ENCODE data around the gene GABRP.
"Not testable (repeated sequence)": the region's sequence is repeated elsewhere in the genome, so short reads cannot be mapped to it uniquely, and the experiment has no call there.

GABRP gene

DNA sequence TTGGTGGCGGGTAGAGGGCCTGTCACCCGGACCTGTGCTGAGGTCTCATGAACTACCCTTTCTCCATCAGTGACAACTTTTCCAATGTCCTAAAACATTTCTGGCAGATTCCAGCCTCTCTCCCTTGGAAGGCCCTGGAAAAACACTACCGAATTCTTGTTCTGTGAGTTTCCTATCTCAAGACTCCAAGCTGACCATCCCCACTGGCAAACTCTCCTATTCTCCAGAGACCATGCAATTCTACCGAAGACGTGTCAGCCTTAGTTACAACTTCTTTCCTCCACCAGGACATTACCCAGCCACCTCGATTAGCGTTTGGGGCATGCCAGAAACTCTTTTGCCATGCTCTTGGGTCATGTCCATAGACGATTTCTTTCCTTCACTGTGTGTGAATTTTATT lies 26.8 kb upstream of the GABRP start:
- no peak for DNase-seq

DNA sequence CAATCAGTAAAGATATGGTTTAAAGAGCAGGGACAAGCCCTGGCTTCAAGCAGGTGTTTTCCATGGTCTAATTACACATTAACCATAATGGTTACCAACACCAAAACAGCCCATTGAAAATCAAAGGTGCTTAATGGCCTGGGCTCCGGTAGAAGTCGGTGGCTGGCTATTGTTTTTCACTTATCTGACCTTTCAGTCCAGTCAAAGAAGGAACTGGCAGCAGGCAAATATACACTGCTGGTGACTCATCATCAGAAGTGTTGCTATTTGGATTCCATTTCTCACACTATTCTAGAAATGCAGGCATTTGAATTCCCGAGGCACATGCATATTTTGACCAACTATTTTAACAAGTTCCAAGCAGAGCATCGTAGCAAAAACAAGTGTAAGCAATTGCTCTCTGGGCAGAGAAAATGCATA lies 26.3 kb upstream of the GABRP start:
- DNase-seq, result no peak

DNA sequence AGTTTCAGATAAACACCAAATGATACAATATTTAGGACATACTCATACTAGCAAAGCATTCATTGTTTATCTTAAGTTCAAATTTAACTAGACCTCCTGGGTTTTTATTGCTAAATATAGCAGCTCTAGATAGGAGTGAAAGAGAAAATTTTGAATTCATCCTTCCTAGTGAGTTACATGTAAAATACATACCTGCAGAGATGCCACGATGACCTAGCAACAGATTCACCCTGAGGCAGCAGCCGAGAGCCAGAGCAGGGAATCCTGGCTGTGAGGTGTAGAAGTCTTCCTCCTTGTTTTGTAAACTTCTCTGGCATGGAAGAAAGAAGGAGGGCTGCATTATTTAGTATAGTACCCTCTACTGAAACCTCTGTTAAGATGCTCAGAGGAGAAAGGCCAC lies 25.9 kb upstream of the GABRP start:
- DNase-seq, result no peak

DNA sequence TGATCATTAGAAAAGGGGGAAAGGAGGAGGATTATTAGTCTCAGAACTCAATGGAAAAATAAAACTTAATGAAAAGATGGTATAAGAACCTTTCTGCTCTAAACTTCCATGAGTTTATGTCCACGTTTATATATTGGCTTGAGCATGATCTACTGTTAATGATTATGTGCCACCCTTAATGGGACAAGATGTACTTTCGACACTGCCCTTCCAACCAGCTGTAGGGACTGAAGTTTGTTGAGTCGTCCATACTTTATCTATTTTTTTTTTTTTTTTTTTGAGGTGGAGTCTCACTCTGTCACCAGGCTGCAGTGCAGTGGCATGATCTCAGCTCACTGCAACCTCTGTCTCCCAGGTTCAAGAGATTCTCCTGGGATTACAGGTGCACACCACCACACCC lies 25.0 kb upstream of the GABRP start:
- DNase-seq, result no peak

DNA sequence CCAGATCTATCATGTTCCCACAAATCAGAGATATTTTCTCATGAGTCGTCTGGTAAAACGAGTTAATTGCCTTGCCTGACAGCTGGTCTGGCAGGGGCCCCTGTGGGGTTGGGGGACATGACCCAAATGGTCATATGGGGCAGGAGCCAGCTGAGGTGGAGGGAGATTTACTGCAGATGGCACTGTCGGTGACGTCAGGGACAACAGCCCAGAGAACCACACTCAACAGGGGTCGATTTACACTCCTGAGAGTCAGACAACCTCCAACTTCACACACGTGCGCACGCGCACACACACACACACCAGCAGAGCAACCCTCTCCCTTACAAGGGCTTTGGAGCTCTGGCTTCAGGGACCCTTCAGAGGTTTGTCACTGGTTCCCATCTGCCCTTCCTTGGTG lies 23.4 kb upstream of the GABRP start:
- no peak for DNase-seq

DNA sequence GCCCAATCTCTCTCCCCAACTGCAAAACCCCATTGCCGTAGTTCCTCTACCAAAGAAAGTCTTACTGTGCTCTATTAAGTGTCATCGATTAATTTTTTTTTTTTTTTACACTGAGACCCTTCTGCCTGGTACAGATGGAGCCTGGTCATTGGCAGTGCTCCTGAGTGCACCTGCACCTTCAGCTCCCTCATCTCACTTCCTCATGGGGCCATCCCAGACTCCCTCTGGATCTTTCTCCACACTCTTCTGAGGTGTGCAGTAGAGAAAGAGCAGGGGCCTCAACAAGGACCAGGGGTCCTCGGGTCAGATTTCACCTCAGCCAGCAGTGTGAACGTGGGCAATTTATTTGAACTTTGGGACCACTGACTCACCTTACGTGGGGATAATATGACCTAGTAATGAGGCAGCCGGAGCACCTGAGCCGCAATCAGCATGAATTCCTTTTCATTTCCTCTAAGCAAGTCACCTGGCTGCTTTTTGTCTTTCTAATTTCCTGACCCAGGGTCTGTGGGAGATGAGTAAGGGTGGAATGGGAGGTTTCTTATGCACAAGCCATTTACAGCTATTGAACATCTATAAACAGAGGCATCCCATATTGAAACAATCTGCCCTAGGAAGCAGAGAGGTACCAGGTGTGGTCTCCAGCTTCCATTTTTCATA lies 22.3 kb upstream of the GABRP start:
- DNase-seq, result no peak

DNA sequence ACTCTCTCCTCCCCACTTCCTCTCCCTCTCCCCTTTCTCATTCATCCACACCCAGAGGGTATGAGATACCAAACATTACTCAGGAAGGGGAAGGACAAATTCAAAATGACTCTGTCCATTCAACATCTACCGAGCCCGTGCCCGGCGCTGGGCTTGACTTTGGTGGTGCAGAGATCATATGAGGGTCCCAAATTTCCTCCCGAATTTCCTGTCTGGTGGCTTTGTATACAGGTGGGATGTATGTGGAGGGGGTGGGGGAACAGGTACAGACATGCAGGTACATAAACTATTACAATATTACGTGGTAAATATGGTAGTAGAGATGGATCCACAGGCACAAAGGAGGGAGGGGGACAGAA lies 21.8 kb upstream of the GABRP start:
- DNase-seq, result no peak

DNA sequence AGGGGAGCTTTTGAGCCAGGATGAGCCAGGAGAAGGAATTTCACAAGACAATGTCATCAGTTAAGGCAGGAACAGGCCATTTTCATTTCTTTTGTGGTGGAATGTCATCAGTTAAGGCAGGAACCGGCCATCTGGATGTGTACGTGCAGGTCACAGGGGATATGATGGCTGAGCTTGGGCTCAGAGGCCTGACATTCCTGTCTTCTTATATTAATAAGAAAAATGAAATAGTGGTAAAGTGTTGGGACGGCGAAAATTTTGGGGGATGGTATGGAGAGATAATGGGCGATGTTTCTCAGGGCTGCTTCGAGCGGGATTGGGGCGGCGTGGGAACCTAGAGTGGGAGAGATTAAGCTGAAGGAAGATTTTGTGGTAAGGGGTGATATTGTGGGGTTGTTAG lies 21.2 kb upstream of the GABRP start:
- DNase-seq, result not testable (repeated sequence)

DNA sequence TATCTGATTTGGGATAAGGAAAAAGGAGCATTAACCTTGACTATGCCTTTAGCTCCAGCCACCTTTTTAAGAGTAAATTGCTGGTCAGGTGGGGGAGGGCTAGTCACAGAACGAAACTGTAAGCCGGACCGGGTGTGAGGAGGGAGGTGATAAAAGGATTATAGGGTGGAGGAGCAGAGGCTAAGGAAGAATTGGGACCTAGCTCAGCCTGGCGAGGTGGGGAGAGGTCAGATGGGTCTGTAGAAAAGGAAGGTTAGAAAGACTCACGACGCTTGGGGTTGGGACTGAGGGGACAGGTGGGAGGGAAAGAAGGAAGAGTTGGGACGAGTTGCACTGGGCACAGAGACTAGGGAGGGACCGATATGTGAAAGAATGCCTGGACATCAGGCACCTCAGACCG lies 17.7 kb upstream of the GABRP start:
- DNase-seq, result not testable (repeated sequence)

DNA sequence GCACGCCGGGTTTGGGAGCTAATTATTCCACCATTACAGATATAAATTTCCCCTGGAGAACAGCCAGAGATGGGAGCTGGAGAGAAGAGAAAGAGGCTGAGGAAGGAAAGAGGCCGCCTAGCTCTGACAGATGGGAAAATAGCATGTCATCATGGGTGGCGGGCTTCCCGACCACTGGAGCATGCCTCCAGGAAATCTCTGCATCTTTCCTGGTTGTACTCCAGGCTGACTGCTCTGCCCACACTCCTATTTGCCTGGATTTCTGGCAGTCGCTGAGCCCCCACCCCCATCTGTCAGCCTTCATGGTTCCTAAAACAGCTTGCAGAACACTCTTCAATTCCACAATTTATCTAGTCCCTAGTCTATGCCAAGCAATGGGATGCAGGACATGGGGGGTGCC lies 14.3 kb upstream of the GABRP start:
- DNase-seq, result no peak

DNA sequence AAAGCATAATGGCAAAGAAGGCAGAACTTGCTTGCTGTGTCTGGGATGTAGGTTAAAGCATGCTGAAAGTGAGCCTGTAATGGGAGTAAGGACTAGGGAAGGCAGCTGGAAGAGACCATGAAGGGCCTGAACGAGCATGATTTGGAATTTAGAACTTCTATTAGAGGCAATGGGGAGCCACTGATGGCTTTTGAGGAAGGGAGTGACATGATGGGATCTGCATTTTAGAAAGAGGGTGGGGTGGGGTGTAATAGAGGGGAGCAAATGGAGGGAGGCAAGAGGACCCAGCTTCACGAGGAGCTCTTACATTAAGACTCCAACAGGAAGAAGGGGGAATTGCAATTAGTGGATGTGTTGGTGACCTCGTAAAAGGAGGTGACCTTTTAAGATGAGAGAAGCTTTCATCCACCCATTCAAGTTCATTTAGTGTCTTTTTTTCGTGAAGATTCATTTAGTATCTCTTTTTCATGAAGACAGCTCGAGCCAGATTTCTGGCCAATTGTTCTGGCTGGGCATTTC lies 13.6 kb upstream of the GABRP start:
- DNase-seq, result no peak

DNA sequence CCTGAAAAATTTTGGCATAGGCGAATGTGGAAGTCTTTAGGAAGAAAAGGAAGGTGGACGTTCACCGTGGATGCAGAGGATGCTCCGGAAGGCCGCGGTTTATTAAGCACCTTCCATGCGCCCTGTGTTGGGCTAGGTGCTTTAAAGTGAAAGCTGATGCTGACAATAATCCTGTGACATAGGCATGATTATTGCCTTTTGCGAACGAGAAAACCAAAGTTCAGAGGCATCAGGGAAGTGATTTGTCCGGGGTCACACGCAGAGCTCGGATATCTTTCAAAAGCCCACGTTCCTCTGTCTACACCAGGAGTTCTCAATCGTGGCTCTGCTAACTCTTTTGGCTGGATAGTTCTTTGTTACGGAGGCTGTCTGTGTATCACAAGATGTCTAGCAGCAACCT lies 12.0 kb upstream of the GABRP start:
- no peak for DNase-seq

DNA sequence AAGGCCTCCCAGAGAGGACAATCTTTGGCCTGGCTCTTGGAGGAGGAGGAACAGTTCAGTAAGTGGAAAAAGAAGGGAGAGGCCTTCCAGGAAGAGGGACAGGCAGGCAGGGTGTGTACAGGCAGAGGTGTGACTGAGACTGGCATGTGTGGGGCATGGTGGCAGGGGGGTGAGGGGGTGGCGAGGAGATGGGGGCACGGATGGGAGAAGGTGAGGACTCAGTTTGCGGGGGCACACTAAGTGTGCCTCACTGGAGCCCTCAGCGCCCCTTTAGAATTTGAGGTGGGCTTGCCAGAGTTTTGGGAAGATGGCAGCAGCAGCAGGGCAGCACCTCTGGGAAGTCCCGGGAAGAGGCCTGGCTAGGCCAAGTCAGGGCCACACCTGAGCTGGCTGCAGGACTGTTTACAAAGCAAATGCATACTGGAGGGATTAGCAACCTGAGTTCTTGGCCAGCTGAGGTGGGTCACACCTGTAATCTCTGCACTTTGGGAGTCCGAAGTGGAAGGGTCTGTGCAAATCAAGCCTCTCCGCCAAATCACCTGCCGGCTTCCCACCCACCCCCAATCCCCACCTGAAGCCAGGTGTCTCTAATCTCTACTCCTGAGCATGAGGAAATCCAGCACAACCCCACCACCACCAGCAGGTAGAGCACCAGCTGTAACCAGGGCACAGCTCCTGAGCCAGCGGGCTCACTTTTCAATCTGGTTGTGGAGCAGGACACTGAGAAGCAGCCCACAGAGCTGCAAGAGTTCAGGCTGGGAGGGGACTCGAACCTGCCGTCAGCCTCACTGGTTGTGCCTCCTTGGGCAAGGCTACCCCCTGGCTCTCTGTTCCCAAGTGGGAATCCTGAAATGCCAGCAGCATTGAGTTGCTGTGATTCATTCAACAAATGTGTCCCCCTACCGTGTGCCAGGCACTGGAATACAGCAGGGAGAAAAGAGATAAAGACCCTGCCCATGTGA lies 10.2 kb upstream of the GABRP start:
- no peak for DNase-seq

DNA sequence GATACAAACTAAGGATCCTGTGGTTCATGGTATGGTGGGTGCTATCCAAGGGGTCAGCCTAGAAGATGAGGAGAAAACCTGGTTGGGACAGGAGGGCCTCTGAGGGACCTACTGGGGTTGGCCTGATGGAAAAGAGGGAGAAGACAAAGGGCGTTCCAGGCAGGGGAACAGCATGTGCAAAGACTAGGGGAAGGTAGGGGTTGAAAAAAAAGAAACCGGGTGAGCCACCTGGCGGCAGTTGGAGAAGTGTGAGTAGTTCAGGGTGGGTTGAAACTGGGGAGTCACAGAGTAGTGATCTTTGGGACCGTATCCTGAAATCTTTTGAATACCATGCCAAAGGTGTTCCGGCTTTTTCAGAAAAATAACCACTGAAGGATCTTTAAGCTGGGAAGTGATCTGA lies 8.7 kb upstream of the GABRP start:
- DNase-seq, result no peak

DNA sequence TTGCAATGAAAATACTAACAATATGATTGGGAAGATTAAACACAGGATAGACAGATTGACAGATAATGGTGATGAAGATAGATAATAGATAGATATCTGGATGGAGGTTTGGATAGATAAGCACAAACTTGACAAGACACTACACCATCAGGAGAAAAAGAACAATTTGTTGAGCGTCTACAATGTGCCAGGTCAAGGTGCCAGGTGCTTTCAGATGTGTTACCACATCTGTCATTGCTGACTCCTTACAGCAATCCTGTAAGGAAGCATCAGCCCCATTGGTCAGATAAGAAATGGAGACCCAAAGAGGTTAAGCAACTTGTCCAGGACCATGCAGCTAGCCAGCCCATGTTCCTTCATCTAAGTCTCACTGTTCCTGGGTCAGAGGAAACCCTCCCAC lies 1.6 kb upstream of the GABRP start:
- DNase-seq, result no peak

DNA sequence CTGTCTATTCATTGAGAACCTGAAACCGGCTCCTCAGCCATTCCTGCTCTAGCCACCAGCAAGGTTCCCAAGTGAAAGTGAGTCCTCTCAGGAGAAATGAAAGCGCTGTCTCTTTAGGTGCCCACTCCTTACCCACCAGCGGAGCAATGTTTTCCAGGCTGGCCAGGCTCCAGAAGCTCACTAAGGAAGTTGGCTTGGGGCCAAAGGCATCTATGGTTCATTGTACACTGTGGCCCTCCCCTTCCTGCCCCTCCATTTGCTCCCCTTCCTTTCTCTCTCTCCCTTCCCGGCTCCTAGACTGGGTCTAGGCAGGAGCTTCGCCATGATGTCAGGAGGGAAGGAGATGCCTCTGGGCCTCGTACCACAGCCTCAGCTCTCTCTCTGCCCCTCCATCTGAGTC lies 1.1 kb upstream of the GABRP start:
- DNase-seq, result no peak

DNA sequence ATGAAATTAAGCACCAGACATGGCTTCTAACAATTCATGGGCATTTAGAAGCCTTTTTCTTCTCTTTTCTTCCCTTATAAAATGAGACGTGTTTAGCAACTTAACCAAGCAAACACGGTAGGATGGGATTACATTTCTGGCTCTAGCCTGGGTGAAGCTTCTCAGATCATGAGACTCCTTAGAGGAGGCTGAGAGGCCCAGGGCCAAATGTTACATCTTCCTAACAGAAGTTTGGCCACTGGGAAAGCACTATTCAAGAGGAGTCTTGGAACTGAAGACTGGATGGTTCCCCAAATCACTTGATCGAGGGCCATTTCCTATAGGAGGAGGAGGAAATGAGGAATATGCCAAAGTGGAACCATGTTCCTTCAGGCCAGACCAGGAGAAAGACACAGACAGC lies 1.9 kb downstream of the GABRP start:
- DNase-seq, result no peak

DNA sequence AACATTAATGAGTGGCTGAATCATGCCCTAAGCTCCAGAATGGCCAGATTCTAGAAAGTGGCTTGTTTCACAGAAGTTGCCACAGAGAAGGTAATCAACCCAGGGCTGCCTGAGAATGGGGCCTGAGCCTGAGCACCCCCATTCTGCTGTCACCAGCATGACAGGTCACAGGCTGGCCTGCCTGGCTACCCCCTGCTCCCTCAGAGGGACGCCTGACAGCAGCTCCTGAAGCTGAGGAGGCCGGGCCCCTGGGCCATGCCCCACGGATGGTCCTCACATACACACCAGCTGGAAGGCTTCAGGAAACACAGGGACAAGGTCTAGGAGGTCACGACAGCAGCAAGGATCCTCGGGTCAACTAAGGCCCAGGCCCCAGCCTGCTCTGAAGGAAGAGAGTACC lies 3.7 kb downstream of the GABRP start:
- DNase-seq, result no peak

DNA sequence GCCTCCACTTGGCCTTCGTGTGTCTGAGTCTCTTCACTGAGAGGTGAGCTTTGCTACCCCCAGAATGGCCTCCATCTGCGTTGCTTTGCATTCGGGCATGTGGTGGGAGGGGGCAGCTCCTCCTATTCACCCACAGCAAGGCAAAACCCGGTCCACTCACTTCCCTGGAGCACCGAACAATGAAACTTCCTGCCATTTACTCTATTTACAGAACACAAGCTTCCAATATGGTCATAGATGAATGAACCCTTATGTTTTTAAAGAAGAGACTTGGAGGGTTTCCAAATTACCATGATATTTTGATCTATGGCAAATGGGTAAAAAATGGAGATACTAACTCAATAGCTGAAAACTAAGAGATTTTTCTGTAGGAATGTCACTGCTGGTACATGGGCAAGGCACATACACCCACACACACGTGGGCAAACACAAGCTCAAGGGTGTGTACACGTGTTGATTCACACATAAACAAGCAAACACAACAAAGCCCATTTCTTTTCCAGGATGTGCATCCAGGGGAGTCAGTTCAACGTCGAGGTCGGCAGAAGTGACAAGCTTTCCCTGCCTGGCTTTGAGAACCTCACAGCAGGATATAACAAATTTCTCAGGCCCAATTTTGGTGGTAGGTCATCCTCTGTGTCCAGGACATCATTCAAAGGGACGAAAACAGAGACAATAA lies 5.2 kb downstream of the GABRP start:
- no peak for DNase-seq

DNA sequence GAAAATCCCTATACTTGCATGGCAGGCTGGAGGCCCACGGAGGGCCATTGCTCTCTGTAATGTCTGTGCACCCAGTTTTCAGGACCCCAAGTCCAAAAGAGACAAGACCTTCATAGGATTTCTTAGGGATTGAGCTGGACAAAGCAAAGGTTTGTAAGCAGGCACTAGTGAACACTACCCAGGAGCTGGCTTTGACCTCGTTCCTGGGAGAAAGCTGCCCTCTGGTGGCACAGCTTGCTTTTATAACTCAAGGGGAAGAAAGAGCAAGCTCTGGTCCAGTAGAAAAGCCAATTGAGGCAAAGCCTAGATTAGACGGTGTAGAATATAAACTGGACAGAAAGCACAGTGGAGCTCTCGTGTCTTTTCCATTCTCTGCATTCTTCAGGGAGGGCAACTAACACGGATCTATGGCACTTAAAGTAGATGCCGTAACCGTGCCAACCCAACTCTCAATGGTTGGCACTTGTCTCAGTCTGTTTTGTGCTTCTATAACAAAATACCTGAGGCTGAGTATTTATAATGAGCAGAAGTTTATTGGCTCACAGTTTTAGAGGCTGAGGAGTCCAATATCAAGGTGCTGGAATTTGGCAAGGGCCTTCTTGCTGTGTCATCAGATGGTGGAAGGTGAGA lies 7.9 kb downstream of the GABRP start:
- no peak for DNase-seq

DNA sequence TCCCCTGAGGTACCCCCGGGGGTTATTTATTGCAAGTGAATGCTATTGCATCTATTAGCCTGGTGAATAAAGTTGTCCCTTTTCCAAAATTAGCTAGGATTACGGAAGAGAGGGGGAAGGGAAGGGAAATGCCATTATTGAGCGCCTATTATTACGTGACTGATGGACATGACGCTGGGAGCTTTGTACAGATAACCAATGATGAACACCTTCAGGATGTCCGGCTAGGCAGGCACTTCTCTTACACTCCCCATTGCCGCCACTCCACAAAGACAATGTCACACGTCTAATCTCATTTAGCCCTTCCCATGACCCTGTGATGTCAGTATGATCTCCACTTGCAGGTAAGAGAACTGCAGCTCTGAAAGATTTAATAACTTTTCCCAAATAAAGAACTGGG lies 9.4 kb downstream of the GABRP start:
- DNase-seq, result no peak

DNA sequence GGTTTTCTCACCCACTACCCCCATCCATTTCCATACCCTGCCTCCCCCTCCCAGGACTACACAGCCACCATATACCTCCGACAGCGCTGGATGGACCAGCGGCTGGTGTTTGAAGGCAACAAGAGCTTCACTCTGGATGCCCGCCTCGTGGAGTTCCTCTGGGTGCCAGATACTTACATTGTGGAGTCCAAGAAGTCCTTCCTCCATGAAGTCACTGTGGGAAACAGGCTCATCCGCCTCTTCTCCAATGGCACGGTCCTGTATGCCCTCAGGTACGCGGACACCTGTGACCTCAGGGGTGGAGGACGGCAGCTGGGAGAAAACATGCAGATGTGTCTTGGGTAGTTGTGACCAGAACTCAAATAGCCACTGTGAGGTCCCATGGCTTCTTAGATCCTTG lies 11.6 kb downstream of the GABRP start:
- no peak for DNase-seq

DNA sequence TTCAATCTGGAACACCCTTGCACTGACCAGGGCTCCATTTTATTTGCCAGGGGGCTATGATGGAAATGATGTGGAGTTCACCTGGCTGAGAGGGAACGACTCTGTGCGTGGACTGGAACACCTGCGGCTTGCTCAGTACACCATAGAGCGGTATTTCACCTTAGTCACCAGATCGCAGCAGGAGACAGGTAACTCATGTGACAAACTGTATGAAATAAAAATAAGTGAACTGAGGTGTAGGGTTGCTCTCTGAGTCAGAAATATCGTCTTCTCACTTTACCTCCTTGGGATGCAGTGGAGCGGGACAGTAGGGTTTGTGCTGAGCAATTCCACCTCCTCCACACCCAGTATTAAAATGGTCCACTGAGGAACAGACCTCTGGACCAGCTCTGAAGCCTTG lies 22.1 kb downstream of the GABRP start:
- no peak for DNase-seq
